K562 (cell line): Measurements from ENCODE around the gene PLA2G4C. TPM values are rescaled to one million over a fixed set of nuclear protein-coding genes. Genes with fewer than 3 reads are reported as not detected.
A peak's percentile ranks its signal among the peaks of the same experiment; 100 is the strongest.

ENCODE experiments used
- ATAC-seq: fragments of 200-7000 bp; cut with Tn5 transposase; 3 replicates; pipeline ENCODE4 v1.9.1; 2020; ENCODE audit warnings: moderate library complexity
- BruUV-seq: library from RNA; stranded (reverse); fragments of 400-500 nt; replicated peaks from 2 replicates; lab custom pipeline; 2021; lab: Mats Ljungman, UMichigan
- CTCF ChIA-PET: fragments of 300-600 bp; formaldehyde crosslinking; extraction: SDS; loops from one replicate; lab custom pipeline; 2021; ENCODE audit warnings: low intra/inter-chr PET ratio; lab: Yijun Ruan, JAX
- POLR2A ChIA-PET: fragments of 300-600, 350-650 bp; sonication (Branson Sonifier 250); formaldehyde crosslinking; extraction: SDS; loops from one replicate; lab custom pipeline; 2021; ENCODE audit warnings: antibody characterized with exemption, inconsistent platforms; lab: Yijun Ruan, JAX
- DNase-seq, 4 experiments: peaks; one replicate each; pipeline versions ENCODE4 v3.0.0 to v3.0.0-alpha.2; 2011 to 2018; ENCODE audit warnings: low spot score in 3 of 4, mixed read lengths in 3 of 4; ENCODE audit errors: extremely low read depth in 1 of 4
- FAIRE-seq: peaks from 2 replicates; lab custom pipeline; 2011; peaks lifted over from hg19 to GRCh38; lab: Jason Lieb, UNC
- H2AFZ ChIP-seq: 2 replicates; pipeline ENCODE4 v1.6.0; 2011; ENCODE audit warnings: low read depth, low read length, control low read depth, inconsistent platforms
- H3K27ac ChIP-seq: fragments of 200-600 bp; 3 replicates; pipeline ENCODE4 v1.8.0; 2011; ENCODE audit warnings: low read depth, mild to moderate bottlenecking, control low read depth, inconsistent platforms, low read length, moderate library complexity, mixed read lengths; ENCODE audit errors: extremely low read depth
- H3K27me3 ChIP-seq, 2 experiments: fragments of 300-600 bp in 1 of 2; 2 replicates in 1 of 2; 3 replicates in 1 of 2; pipeline versions ENCODE4 v1.6.0 to v1.8.0; 2011; ENCODE audit warnings: inconsistent platforms in 2 of 2, low read length in 2 of 2, mild to moderate bottlenecking in 1 of 2, mixed read lengths in 1 of 2, moderate library complexity in 1 of 2; ENCODE audit not compliant: control insufficient read depth in 2 of 2, insufficient read depth in 2 of 2
- H3K36me3 ChIP-seq: fragments of 300-600 bp; 3 replicates; pipeline ENCODE4 v1.8.0; 2011; ENCODE audit warnings: mild to moderate bottlenecking, low read length, inconsistent platforms; ENCODE audit not compliant: control insufficient read depth, insufficient read depth
- H3K4me1 ChIP-seq, 2 experiments: fragments of 200-600 bp in 1 of 2; replicated peaks in 1 of 2; 2 replicates in 1 of 2; 3 replicates in 1 of 2; pipeline versions ENCODE4 v1.5.1 to v1.8.0; 2011; ENCODE audit warnings: inconsistent platforms in 2 of 2, low read length in 2 of 2, mild to moderate bottlenecking in 1 of 2, mixed read lengths in 1 of 2, moderate library complexity in 1 of 2; ENCODE audit not compliant: control insufficient read depth in 2 of 2, insufficient read depth in 2 of 2
- H3K4me2 ChIP-seq: 2 replicates; pipeline ENCODE4 v1.6.1; 2011; ENCODE audit warnings: low read length, control low read depth, inconsistent platforms, mixed read lengths; ENCODE audit not compliant: insufficient read depth
- H3K4me3 ChIP-seq: fragments of 200-600 bp; sonication (generic), shearing (Covaris generic); 2 replicates; pipeline ENCODE4 v1.5.1; 2016; ENCODE audit warnings: control low read depth, inconsistent platforms
- H3K79me2 ChIP-seq: fragments of 200-600 bp; 3 replicates; pipeline ENCODE4 v1.8.0; 2011; ENCODE audit warnings: low read length, inconsistent platforms; ENCODE audit not compliant: control insufficient read depth, insufficient read depth
- H3K9ac ChIP-seq, 2 experiments: 2 replicates each; pipeline versions ENCODE4 v1.6.0 to v1.6.1; 2011; ENCODE audit warnings: low read depth in 2 of 2, low read length in 2 of 2, control low read depth in 1 of 2, inconsistent platforms in 1 of 2, mild to moderate bottlenecking in 1 of 2, mixed read lengths in 1 of 2; ENCODE audit not compliant: insufficient read depth in 1 of 2
- H3K9me1 ChIP-seq: one replicate; pipeline ENCODE4 v1.6.0; 2011; ENCODE audit warnings: inconsistent platforms, mild to moderate bottlenecking, low read length, moderate library complexity; ENCODE audit not compliant: control insufficient read depth, insufficient read depth
- H3K9me3 ChIP-seq: replicated peaks from 2 replicates; pipeline ENCODE4 v1.5.1; 2011; ENCODE audit warnings: low read depth, low read length, inconsistent platforms; ENCODE audit not compliant: control insufficient read depth, insufficient read depth
- H4K20me1 ChIP-seq: replicated peaks from 2 replicates; pipeline ENCODE4 v1.6.1; 2011; ENCODE audit warnings: low read length, inconsistent platforms, mixed read lengths; ENCODE audit not compliant: control insufficient read depth, insufficient read depth
- ETV5 ChIP-seq: sonication (generic); formaldehyde crosslinking; IDR thresholded peaks from 2 replicates; pipeline ENCODE4 v1.4.0; 2020; ENCODE audit warnings: low read depth, mild to moderate bottlenecking, missing genetic modification reagents
- FOXA1 ChIP-seq: fragments of 450-650 bp; IDR thresholded peaks from 2 replicates; pipeline ENCODE4 v1.6.1; 2016; ENCODE audit warnings: mild to moderate bottlenecking, borderline replicate concordance
- L3MBTL2 ChIP-seq: fragments of 450-650 bp; IDR thresholded peaks from 2 replicates; pipeline ENCODE4 v1.6.1; 2016; ENCODE audit warnings: mild to moderate bottlenecking, moderate library complexity
- MCM2 ChIP-seq: fragments of 450-650 bp; IDR thresholded peaks from 2 replicates; pipeline ENCODE4 v1.6.1; 2017; ENCODE audit warnings: low read depth, mild to moderate bottlenecking
- MYNN ChIP-seq, 2 experiments: sonication (generic); formaldehyde crosslinking in 1 of 2; IDR thresholded peaks; 2 replicates each; pipeline versions ENCODE4 v1.5.0 to v1.6.1; 2016 to 2020; ENCODE audit warnings: antibody characterized with exemption in 1 of 2, missing genetic modification reagents in 1 of 2
- POLR2AphosphoS5 ChIP-seq: IDR thresholded peaks from 2 replicates; pipeline ENCODE4 v1.6.1; 2011; ENCODE audit warnings: mild to moderate bottlenecking, low read depth, low read length, moderate library complexity; ENCODE audit not compliant: control insufficient read depth, insufficient read depth
- TAF1 ChIP-seq: IDR thresholded peaks from 2 replicates; pipeline ENCODE4 v1.6.1; 2011; ENCODE audit warnings: mild to moderate bottlenecking, low read length, moderate library complexity; ENCODE audit not compliant: insufficient read depth, control insufficient read depth, severe bottlenecking; ENCODE audit errors: extremely low read depth
- TARDBP ChIP-seq: fragments of 450-650 bp; IDR thresholded peaks from 2 replicates; pipeline ENCODE4 v1.6.1; 2016
- ZNF830 ChIP-seq: fragments of 250-450 bp; sonication (Bioruptor Pico); IDR thresholded peaks from 2 replicates; pipeline ENCODE4 v1.5.0; 2021; ENCODE audit warnings: mild to moderate bottlenecking
- WGBS: fragments of 100-300 bp; shearing (Covaris generic); methylation state at CpG from one replicate; pipeline ENCODE4 v1.1.6; 2016; ENCODE audit warnings: low coverage, mixed read lengths; ENCODE audit not compliant: insufficient coverage; ENCODE audit errors: missing lambda C conversion rate; 5-methylcytosine and 5-hydroxymethylcytosine counted together
- in situ Hi-C: fragments of 300-500 bp; cut with MboI; formaldehyde crosslinking; loops from 4 replicates; pipeline ENCODE4 v1.15.0; 2018; ENCODE audit warnings: inconsistent platforms, mixed read lengths
- intact Hi-C: fragments of 100-400 bp; cut with micrococcal nuclease; formaldehyde crosslinking; loops from 2 replicates; pipeline ENCODE4 v1.14.2; 2022
- polyA plus RNA-seq, 8 experiments: library from polyadenylated mRNA; depleted of rRNA in 4 of 8; stranded (reverse) in 5 of 8; unstranded in 3 of 8; fragments of >200 nt; fragmentation: Nextera tagmentation in 2 of 8; fragmentation: Illumina TruSeq in 1 of 8; extraction: Ambion mirVana in 2 of 8; extraction: Trizol in 1 of 8; gene quantifications; 2 replicates each; pipeline versions ENCODE4 v1.2.1 to v1.2.3, GENCODE V29; 2011 to 2014; ENCODE audit warnings: inconsistent platforms in 1 of 8, missing spikeins in 1 of 8
- total RNA-seq, 7 experiments: library from RNA; depleted of rRNA in 6 of 7; stranded (reverse); fragments of >200 nt in 6 of 7; fragmentation: Illumina TruSeq in 2 of 7; extraction: Trizol in 2 of 7; gene quantifications; 2 replicates each; pipeline versions ENCODE4 v1.2.1 to v1.2.3, GENCODE V29; 2011 to 2021; ENCODE audit warnings: low replicate concordance in 1 of 7
- TF ChIP-seq, protein P1 (sequence below), 2 experiments: fragments of 150-350 bp in 1 of 2; IDR thresholded peaks; 2 replicates each; pipeline ENCODE4 v1.6.1; 2012 to 2016; ENCODE audit warnings: low read depth in 2 of 2, low read length in 2 of 2, mild to moderate bottlenecking in 1 of 2, moderate library complexity in 1 of 2
- TF ChIP-seq, protein P2 (sequence below): fragments of 250-450 bp; sonication (Bioruptor Pico); IDR thresholded peaks from 2 replicates; pipeline ENCODE4 v1.4.0; 2020; ENCODE audit warnings: borderline replicate concordance
- TF ChIP-seq, protein P3 (sequence below): sonication (generic); formaldehyde crosslinking; IDR thresholded peaks from 2 replicates; pipeline ENCODE4 v1.8.1; 2023; ENCODE audit warnings: mild to moderate bottlenecking, missing genetic modification reagents

PLA2G4C gene
- total and polyA plus RNA-seq, 9 of the 15 experiments (the other 6 are each of a cell fraction or from before 2014, with no cell fraction given), result 0.27 to 0.35 (median 0.35) TPM; not detected in 6

DNA sequence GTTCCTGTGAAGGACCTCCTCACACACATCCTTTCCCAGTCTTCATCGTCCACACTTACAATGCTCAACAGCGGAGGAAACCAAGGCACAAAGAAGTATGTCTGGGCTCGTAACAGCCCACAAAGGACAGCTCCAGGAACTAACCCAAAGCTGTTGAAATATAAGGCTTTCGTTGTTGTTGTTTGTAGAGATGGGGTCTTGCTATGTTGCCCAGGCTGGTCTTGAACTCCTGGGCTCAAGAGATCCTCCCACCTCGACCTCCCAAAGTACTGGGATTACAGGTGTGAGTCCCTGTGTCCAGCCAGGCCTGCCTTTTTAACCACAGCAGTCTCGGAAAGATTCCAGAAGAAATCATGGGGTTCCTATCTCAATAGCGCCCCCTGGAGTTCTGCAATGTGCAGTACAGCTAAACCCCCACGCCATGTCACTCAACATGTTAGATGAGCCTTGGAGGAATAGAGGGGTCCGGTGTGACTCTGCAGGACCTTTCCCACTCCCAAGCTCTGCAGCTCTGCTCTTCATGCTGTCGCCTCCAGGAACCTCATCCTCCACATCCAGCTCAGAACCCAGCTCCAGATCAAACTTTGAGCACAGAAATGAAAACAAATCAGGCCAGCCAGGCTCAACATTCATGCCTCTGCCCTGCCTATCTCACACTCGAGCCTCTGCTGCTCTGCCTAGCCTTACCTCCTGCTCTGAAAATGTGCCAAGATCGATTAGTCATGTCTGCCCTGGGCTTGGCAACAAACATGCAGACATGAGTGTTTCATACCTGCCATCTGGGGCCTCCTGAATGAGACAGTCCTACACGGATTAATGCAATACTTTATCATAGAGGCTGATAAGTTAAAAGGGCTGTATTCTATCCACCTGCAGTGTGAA, 7.5 kb downstream of the PLA2G4C start (continued):
- TF ChIP-seq, protein P1, sequence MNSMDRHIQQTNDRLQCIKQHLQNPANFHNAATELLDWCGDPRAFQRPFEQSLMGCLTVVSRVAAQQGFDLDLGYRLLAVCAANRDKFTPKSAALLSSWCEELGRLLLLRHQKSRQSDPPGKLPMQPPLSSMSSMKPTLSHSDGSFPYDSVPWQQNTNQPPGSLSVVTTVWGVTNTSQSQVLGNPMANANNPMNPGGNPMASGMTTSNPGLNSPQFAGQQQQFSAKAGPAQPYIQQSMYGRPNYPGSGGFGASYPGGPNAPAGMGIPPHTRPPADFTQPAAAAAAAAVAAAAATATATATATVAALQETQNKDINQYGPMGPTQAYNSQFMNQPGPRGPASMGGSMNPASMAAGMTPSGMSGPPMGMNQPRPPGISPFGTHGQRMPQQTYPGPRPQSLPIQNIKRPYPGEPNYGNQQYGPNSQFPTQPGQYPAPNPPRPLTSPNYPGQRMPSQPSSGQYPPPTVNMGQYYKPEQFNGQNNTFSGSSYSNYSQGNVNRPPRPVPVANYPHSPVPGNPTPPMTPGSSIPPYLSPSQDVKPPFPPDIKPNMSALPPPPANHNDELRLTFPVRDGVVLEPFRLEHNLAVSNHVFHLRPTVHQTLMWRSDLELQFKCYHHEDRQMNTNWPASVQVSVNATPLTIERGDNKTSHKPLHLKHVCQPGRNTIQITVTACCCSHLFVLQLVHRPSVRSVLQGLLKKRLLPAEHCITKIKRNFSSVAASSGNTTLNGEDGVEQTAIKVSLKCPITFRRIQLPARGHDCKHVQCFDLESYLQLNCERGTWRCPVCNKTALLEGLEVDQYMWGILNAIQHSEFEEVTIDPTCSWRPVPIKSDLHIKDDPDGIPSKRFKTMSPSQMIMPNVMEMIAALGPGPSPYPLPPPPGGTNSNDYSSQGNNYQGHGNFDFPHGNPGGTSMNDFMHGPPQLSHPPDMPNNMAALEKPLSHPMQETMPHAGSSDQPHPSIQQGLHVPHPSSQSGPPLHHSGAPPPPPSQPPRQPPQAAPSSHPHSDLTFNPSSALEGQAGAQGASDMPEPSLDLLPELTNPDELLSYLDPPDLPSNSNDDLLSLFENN (IDR thresholded peaks at IDR 0.05; ENCODE audit: low read depth in 2 of 2, low read length in 2 of 2), result peak in 1 of 2 experiments; percentile 90; a peak in 2 of 4 replicates
- TF ChIP-seq L3MBTL2, result 0 out of 2 replicates have a peak, but pooled peaks have one; percentile 70
- TF ChIP-seq ETV5 (CRISPR knock-in tag), result no peak

DNA sequence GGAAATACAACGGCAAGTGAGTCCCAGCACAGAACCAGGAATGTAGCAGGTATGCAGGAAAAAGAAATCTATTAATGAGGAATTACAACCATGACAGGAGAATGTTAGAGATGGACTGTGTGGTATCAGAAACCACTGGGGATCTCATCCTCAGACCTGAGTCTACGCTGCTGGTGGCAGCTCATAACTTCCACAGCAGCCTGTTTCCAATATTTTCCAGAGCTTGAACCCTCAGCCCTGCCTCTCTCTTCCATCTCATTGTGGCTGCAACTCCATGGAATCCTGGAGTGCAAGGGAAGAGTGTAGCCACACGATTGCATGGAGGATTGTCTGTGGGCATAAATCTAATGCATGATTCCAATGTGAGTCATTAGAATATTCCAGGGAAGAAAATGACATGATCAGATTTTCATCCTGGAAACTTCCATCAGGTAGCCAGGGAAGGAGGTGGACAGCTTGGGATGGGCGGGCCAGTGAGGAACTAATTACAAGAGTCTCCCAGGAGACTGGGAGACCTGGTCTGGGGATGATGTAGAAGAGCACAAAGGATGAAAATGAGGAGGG, 14.9 kb downstream of the PLA2G4C start:
- WGBS, result 8% methylated on average over 4 of the region's 4 CpGs
- Histone ChIP-seq H3K36me3 (no peaks in the 10 kb centered on the region), H3K9me3 (no peaks in the 10 kb centered on the region), H3K4me1 (no peaks in the 10 kb centered on the region), H4K20me1 (no peaks in the 10 kb centered on the region), H2AFZ (no peak overlapping the region), H3K4me2 (no peak overlapping the region), H3K27ac (no peak overlapping the region), H3K9me1 (no peaks in the 10 kb centered on the region), H3K4me3 (no peak overlapping the region), H3K27me3 (peaks cover 13 to 34% of the 10 kb centered on the region in 2 experiments; a peak in 4 of 5 replicates), H3K9ac (no peak overlapping the region), H3K79me2 (no peaks in the 10 kb centered on the region)
- no TSS peak for BruUV-seq
- intact Hi-C loops (no loop called here), in situ Hi-C loops (no loop called here)
- CTCF ChIA-PET, result no interaction called here
- FAIRE-seq, result no peak
- no peak for DNase-seq
- no peak for ATAC-seq
- POLR2A ChIA-PET, result no interaction called here
- TF ChIP-seq, protein P2, sequence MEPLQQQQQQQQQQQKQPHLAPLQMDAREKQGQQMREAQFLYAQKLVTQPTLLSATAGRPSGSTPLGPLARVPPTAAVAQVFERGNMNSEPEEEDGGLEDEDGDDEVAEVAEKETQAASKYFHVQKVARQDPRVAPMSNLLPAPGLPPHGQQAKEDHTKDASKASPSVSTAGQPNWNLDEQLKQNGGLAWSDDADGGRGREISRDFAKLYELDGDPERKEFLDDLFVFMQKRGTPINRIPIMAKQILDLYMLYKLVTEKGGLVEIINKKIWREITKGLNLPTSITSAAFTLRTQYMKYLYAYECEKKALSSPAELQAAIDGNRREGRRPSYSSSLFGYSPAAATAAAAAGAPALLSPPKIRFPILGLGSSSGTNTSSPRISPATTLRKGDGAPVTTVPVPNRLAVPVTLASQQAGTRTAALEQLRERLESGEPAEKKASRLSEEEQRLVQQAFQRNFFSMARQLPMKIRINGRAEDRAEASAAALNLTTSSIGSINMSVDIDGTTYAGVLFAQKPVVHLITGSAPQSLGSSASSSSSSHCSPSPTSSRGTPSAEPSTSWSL (CRISPR knock-in tag), result no peak
- TF ChIP-seq, protein P3, sequence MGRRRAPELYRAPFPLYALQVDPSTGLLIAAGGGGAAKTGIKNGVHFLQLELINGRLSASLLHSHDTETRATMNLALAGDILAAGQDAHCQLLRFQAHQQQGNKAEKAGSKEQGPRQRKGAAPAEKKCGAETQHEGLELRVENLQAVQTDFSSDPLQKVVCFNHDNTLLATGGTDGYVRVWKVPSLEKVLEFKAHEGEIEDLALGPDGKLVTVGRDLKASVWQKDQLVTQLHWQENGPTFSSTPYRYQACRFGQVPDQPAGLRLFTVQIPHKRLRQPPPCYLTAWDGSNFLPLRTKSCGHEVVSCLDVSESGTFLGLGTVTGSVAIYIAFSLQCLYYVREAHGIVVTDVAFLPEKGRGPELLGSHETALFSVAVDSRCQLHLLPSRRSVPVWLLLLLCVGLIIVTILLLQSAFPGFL (CRISPR knock-in tag), result no peak
- no peak for TF ChIP-seq FOXA1
- no peak for TF ChIP-seq TAF1
- TF ChIP-seq ZNF830 (CRISPR knock-in tag), result no peak
- no peak for TF ChIP-seq TARDBP
- TF ChIP-seq MYNN (IDR thresholded peaks at IDR 0.05), result no peak
- TF ChIP-seq MYNN (CRISPR knock-in tag; IDR thresholded peaks at IDR 0.05), result no peak
- no peak for TF ChIP-seq MCM2
- no peak for TF ChIP-seq POLR2AphosphoS5
